Osteocyte (in vitro differentiated cells): ENCODE data around the gene NPNT. TPM values are rescaled to one million over a fixed set of nuclear protein-coding genes. Genes with fewer than 3 reads are reported as not detected.

ENCODE experiments used
- DNase-seq: peaks from one replicate; pipeline ENCODE4 v3.0.0; 2021; ENCODE audit warnings: mixed read lengths; ENCODE audit not compliant: unreplicated experiment; ENCODE audit errors: extremely low spot score
- H3K27ac Mint-ChIP-seq: one replicate; pipeline ENCODE4 v1.8.0; 2021; ENCODE audit warnings: mild to moderate bottlenecking, mixed read lengths; ENCODE audit not compliant: unreplicated experiment
- H3K27me3 Mint-ChIP-seq: one replicate; pipeline ENCODE4 v1.8.0; 2021; ENCODE audit warnings: mixed read lengths; ENCODE audit not compliant: unreplicated experiment
- H3K36me3 Mint-ChIP-seq: one replicate; pipeline ENCODE4 v1.8.0; 2021; ENCODE audit warnings: mixed read lengths; ENCODE audit not compliant: unreplicated experiment
- H3K4me1 Mint-ChIP-seq: one replicate; pipeline ENCODE4 v1.8.0; 2021; ENCODE audit warnings: mixed read lengths; ENCODE audit not compliant: unreplicated experiment
- H3K4me3 Mint-ChIP-seq: one replicate; pipeline ENCODE4 v1.8.0; 2021; ENCODE audit warnings: mild to moderate bottlenecking, moderate library complexity, mixed read lengths; ENCODE audit not compliant: unreplicated experiment
- H3K9me3 Mint-ChIP-seq: one replicate; pipeline ENCODE4 v1.8.0; 2021; ENCODE audit warnings: mixed read lengths; ENCODE audit not compliant: unreplicated experiment
- total RNA-seq: library from RNA; stranded (reverse); gene quantifications from 2 replicates; pipeline ENCODE4 v1.2.1, GENCODE V29; 2021
- TF ChIP-seq, protein P1 (sequence below): fragments of 200-600 bp; sonication (generic); IDR thresholded peaks from 2 replicates; pipeline ENCODE4 v1.5.0; 2021; ENCODE audit warnings: antibody characterized with exemption, mild to moderate bottlenecking, moderate library complexity

NPNT gene
- total RNA-seq, 1 donor from 2014 or later: not detected

DNA sequence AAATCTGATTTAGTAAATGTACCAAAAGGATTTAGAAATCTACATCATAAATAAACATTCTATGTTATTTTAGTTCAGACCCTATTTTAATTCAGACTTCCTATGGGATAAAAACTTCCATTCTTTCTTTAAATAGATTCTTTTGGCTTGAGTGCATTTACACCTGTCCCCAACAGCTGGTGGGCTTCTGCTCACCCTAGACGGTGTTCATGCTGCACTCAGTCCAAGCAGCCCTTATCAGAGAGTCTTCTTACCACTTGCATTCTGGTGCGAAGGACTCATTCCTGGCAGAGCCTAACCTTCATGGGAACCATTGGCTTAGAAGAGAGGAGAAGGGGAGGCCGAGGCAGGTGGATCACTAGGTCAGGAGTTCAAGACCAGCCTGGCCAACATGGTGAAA lies 57.3 kb downstream of the NPNT start:
- H3K4me3 Mint-ChIP-seq: no peak overlapping the region
- no peaks in the 10 kb centered on the region for H3K36me3 Mint-ChIP-seq
- peaks cover 9% of the 10 kb centered on the region for H3K4me1 Mint-ChIP-seq
- TF ChIP-seq, protein P1, sequence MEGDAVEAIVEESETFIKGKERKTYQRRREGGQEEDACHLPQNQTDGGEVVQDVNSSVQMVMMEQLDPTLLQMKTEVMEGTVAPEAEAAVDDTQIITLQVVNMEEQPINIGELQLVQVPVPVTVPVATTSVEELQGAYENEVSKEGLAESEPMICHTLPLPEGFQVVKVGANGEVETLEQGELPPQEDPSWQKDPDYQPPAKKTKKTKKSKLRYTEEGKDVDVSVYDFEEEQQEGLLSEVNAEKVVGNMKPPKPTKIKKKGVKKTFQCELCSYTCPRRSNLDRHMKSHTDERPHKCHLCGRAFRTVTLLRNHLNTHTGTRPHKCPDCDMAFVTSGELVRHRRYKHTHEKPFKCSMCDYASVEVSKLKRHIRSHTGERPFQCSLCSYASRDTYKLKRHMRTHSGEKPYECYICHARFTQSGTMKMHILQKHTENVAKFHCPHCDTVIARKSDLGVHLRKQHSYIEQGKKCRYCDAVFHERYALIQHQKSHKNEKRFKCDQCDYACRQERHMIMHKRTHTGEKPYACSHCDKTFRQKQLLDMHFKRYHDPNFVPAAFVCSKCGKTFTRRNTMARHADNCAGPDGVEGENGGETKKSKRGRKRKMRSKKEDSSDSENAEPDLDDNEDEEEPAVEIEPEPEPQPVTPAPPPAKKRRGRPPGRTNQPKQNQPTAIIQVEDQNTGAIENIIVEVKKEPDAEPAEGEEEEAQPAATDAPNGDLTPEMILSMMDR: no peak
- no peak overlapping the region for H3K27ac Mint-ChIP-seq
- peaks cover 52% of the 10 kb centered on the region for H3K27me3 Mint-ChIP-seq
- no peaks in the 10 kb centered on the region for H3K9me3 Mint-ChIP-seq
- no peak for DNase-seq

DNA sequence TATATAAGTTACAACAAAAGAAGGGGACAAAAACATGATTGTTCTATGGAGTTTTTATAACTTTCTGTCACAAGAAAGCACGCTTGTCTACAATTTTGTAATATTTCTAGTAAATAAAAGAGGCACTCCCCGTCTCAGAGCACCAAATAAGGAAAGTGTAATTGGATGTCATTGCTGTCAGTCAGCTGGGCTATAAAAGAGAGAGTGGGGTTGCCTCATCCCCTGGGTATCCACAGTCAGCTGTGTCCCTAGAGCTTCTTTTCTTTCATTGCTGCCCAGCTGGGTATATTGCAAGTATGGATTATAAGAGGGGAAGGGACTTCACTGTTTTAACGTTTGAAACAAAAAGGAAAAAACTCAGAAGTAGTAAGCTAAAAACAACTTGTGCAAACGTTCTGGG lies 61.3 kb downstream of the NPNT start:
- H3K36me3 Mint-ChIP-seq: no peaks in the 10 kb centered on the region
- TF ChIP-seq, protein P1: no peak
- no peak overlapping the region for H3K27ac Mint-ChIP-seq
- no peak overlapping the region for H3K4me3 Mint-ChIP-seq
- no peaks in the 10 kb centered on the region for H3K9me3 Mint-ChIP-seq
- peaks cover 11% of the 10 kb centered on the region for H3K4me1 Mint-ChIP-seq
- DNase-seq: no peak
- H3K27me3 Mint-ChIP-seq: peaks cover 42% of the 10 kb centered on the region

DNA sequence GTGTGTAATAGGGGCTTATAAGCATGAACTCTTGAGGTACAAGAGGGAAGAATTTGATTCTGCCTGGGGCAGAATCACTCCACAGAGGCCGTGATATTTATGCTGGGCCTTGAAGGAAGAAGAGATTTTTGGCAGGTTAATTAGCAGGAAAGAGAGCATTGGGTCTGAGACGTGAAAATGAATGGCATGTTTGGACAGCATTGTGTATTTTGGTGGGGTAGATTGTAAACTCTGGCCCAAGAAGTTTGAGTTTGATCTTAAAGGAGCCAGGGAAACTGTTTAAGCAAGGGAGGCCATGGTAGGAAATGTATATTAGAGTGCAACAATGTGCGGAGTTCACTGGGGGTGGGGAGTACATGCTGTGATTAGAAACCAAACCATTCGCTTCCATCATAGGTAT lies 62.4 kb downstream of the NPNT start:
- Mint-ChIP-seq H3K27me3 (peaks cover 40% of the 10 kb centered on the region), H3K36me3 (no peaks in the 10 kb centered on the region), H3K4me1 (peaks cover 11% of the 10 kb centered on the region), H3K9me3 (no peaks in the 10 kb centered on the region), H3K27ac (no peak overlapping the region), H3K4me3 (no peak overlapping the region)
- TF ChIP-seq, protein P1: no peak
- DNase-seq: no peak

DNA sequence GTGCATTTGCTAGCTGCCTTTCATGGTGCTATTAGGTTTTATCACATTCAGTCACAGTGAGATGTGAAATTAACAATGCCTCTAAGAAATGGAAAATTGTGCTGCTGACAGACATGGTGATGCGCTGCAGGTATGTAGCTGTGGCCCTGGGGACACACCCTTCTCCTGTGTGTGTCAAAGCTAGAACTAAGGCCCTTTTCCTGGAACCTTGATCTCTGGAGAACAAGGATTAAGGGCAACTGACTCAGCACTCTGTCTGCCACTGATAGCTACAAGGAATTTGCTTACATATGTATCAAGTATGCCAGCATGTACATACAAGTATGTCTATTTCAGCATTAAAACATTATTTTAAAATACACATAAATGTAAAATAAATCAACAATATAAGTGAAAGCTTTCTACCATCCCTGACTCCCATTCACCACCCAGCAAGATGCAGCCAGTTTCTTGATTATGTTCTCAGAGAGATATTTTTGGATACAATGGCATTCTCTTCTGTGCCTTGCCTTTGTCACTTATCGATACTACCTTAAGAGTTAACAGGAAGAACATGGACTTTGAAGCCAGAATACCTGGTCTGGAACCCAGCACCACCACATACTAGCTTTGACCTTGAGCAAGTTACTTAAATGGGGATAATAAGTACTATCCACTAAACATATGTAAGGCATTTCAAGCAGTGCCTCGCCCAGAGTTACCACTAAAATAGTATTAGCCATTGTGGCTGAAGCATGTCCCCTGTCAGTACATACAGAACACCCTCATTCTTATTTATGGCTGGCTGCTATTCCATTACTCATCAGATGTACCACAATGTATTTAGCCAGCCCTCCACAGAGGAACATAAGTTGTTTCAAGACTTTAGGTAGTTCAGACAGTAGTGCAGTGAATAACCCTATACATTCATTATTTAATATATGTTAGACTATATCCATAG lies 68.5 kb downstream of the NPNT start:
- Mint-ChIP-seq H3K27me3 (peaks cover 22% of the 10 kb centered on the region), H3K27ac (no peak overlapping the region), H3K4me1 (peaks cover 24% of the 10 kb centered on the region), H3K4me3 (no peak overlapping the region), H3K36me3 (no peaks in the 10 kb centered on the region), H3K9me3 (no peaks in the 10 kb centered on the region)
- TF ChIP-seq, protein P1: no peak
- no peak for DNase-seq

DNA sequence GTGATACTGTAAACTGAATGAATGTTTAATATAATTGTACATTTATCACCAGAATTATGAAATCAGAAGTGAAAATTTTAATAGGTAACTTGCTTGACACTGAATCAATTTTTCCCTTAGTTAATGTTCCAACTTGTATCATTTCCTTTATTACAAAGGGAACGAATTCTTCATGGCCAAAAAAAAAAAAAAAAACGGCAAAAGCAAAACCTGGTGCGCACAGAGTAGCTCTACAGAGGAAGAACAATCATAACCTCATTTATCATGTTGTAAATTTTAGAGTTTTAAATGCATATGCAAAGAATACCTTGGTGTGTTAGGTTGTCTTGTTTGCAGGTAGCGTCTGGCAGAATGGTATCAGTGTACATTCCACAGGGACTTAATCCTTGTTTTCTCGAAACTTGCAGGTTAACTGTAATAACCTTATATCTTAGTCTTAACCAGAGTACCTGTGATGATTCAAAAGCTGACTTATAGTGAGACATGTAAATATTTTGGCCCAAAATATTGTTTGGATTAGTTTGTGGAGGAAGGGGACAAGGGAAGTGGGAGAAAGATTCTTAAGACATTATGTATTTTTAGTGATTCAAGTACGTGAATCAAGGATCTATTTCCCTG lies 70.0 kb downstream of the NPNT start:
- no peaks in the 10 kb centered on the region for H3K9me3 Mint-ChIP-seq
- TF ChIP-seq, protein P1: no peak
- H3K4me3 Mint-ChIP-seq: no peak overlapping the region
- peaks cover 24% of the 10 kb centered on the region for H3K4me1 Mint-ChIP-seq
- H3K27me3 Mint-ChIP-seq: peaks cover 30% of the 10 kb centered on the region
- DNase-seq: no peak
- no peaks in the 10 kb centered on the region for H3K36me3 Mint-ChIP-seq
- H3K27ac Mint-ChIP-seq: no peak overlapping the region
